Parathyroid adenoma (tissue), 2 donors: ENCODE results near the gene EPS8L1.

ENCODE experiments used
- H2AFZ ChIP-seq: fragments of 300-600 bp; sonication (generic); one replicate; pipeline ENCODE4 v1.7.0; 2017; ENCODE audit warnings: antibody characterized with exemption, mild to moderate bottlenecking
- H3K27ac ChIP-seq: fragments of 300-600 bp; sonication (generic); one replicate; pipeline ENCODE4 v1.7.0; 2017
- H3K27me3 ChIP-seq: fragments of 300-600 bp; sonication (generic); one replicate; pipeline ENCODE4 v1.7.0; 2017; ENCODE audit warnings: low read length; ENCODE audit not compliant: control insufficient read depth, insufficient read depth
- H3K36me3 ChIP-seq: fragments of 300-600 bp; sonication (generic); one replicate; pipeline ENCODE4 v1.7.0; 2017; ENCODE audit warnings: low read length; ENCODE audit not compliant: control insufficient read depth, insufficient read depth
- H3K4me1 ChIP-seq: fragments of 300-600 bp; sonication (generic); one replicate; pipeline ENCODE4 v1.7.0; 2017; ENCODE audit warnings: control low read depth
- H3K4me2 ChIP-seq: fragments of 300-600 bp; sonication (generic); one replicate; pipeline ENCODE4 v1.7.0; 2017; ENCODE audit warnings: low read length
- H3K4me3 ChIP-seq: fragments of 300-600 bp; sonication (generic); one replicate; pipeline ENCODE4 v1.7.0; 2017; ENCODE audit warnings: low read depth, low read length
- H3K79me2 ChIP-seq: fragments of 300-600 bp; sonication (generic); one replicate; pipeline ENCODE4 v1.7.0; 2017; ENCODE audit warnings: control low read depth
- H3K9ac ChIP-seq: fragments of 300-600 bp; sonication (generic); one replicate; pipeline ENCODE4 v1.7.0; 2017; ENCODE audit warnings: mild to moderate bottlenecking
- H3K9me3 ChIP-seq: fragments of 300-600 bp; sonication (generic); one replicate; pipeline ENCODE4 v1.7.0; 2017; ENCODE audit warnings: low read length; ENCODE audit not compliant: control insufficient read depth
- TF ChIP-seq, protein P1 (sequence below): fragments of 300-600 bp; sonication (generic); IDR thresholded peaks from one replicate; pipeline ENCODE4 v1.7.0; 2017; ENCODE audit warnings: antibody characterized with exemption, mild to moderate bottlenecking
- donor health status: primary hyperparathyroidism.

Gene EPS8L1

DNA sequence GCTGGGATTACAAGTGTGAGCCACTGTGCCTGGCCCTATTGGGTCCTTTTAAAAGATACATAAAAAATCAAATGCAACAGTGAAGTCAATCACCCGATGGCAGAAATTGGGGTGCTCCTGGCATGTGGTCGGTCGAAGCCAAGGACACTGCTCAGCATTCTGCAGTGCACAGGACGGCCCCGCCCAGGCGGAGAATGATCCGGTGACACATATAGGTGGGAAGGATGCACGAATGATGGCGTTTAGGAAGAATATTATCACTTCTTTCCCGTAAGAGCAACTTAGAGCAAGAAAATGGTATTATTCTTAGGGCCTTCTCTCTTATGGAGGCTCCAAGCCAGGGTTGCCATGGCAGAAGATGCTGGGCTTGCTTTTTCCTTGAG lies 34.4 kb upstream of the EPS8L1 start:
- H2AFZ ChIP-seq = no peak overlapping the region
- no peak overlapping the region for H3K4me3 ChIP-seq
- H3K4me2 ChIP-seq = no peak overlapping the region
- H3K4me1 ChIP-seq = no peaks in the 10 kb centered on the region
- H3K79me2 ChIP-seq = no peaks in the 10 kb centered on the region
- no peaks in the 10 kb centered on the region for H3K36me3 ChIP-seq
- H3K27me3 ChIP-seq = no peaks in the 10 kb centered on the region
- H3K27ac ChIP-seq = no peak overlapping the region
- no peak overlapping the region for H3K9ac ChIP-seq
- H3K9me3 ChIP-seq = no peaks in the 10 kb centered on the region
- TF ChIP-seq, protein P1, sequence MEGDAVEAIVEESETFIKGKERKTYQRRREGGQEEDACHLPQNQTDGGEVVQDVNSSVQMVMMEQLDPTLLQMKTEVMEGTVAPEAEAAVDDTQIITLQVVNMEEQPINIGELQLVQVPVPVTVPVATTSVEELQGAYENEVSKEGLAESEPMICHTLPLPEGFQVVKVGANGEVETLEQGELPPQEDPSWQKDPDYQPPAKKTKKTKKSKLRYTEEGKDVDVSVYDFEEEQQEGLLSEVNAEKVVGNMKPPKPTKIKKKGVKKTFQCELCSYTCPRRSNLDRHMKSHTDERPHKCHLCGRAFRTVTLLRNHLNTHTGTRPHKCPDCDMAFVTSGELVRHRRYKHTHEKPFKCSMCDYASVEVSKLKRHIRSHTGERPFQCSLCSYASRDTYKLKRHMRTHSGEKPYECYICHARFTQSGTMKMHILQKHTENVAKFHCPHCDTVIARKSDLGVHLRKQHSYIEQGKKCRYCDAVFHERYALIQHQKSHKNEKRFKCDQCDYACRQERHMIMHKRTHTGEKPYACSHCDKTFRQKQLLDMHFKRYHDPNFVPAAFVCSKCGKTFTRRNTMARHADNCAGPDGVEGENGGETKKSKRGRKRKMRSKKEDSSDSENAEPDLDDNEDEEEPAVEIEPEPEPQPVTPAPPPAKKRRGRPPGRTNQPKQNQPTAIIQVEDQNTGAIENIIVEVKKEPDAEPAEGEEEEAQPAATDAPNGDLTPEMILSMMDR = no peak

DNA sequence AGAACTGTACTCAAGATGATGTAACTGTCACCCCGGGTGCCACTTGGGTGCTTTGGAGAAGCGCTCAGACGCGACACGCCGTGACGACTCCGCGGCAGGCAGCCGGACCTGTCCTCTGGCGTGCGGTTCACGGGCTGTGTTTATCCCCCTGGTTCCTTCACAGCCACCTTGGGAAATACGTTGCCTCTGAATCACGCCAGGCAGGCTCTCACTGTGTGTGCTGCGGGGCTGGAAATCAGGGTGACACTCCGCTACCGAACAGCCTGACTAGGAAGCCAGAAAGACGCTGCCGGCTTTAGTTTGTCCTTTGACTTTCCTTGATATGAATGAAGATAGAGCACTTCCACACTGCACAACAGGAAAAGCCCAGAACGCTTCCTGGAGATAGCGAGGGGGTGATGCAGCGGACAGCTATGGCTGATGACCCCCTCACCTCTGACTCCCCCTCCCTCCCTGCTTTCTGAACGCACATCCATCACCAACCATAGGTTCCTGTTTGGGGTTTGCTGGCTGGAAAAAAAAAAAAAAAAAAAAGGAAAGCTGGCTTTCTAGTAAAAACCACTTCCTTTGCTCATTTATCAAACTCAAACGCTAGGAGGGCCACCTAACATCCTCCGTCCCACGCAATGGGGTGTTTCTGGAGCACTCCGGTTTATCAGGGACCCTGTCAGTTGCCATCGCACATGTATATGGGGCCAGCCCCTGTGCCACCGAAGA lies 33.9 kb upstream of the EPS8L1 start:
- Histone ChIP-seq H3K27me3 (no peaks in the 10 kb centered on the region), H3K4me2 (no peak overlapping the region), H3K9me3 (no peaks in the 10 kb centered on the region), H3K9ac (no peak overlapping the region), H3K4me3 (no peak overlapping the region), H3K27ac (no peak overlapping the region), H2AFZ (no peak overlapping the region), H3K4me1 (no peaks in the 10 kb centered on the region), H3K79me2 (no peaks in the 10 kb centered on the region), H3K36me3 (no peaks in the 10 kb centered on the region)
- TF ChIP-seq, protein P1 = no peak

DNA sequence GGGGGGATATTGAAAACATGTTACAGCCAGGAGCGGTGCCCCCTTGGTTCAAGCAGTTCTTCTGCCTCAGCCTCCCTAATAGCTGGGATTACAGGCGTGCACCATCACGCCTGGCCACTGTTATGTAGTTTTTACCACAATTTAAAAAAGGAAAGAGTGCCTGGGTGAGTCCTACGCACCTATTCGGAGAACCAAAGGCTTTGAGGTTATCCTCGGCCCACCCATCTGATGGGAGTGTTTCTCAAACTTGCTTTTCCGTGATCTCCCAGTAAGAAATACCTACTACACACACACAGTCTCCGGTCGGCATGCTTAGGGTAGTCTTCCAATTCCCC lies 33.4 kb upstream of the EPS8L1 start:
- TF ChIP-seq, protein P1 = no peak
- Histone ChIP-seq H3K9me3 (no peaks in the 10 kb centered on the region), H3K36me3 (no peaks in the 10 kb centered on the region)

DNA sequence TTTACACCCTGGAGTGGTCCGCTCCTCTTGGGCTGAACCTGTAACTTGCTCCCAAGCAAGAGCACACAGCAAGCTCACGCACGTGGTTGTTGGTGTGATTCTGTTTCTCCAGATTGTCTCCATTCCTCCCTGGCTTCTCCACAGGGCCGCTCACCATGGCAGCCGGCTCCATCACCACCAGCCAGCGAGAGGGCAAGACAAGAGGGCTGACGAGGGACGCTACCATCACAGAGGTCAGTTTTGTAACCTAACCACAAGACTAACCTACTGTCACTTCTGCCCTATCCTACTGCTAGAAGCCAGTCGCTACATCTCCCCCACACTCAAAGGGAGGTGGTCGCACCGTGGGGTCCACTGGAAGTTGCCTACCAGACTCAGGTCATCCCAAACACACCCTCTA lies 33.0 kb upstream of the EPS8L1 start:
- no peaks in the 10 kb centered on the region for H3K79me2 ChIP-seq
- no peak overlapping the region for H3K27ac ChIP-seq
- no peak overlapping the region for H3K9ac ChIP-seq
- H3K36me3 ChIP-seq = no peaks in the 10 kb centered on the region
- H3K4me1 ChIP-seq = no peaks in the 10 kb centered on the region
- H3K9me3 ChIP-seq = no peaks in the 10 kb centered on the region
- H3K4me2 ChIP-seq = no peak overlapping the region
- no peak overlapping the region for H3K4me3 ChIP-seq
- H3K27me3 ChIP-seq = no peaks in the 10 kb centered on the region
- H2AFZ ChIP-seq = no peak overlapping the region
- TF ChIP-seq, protein P1 = no peak

More for the DNA sequence above, 33.4 kb upstream of the EPS8L1 start:
- Histone ChIP-seq H3K27ac (no peak overlapping the region), H3K4me2 (no peak overlapping the region), H3K79me2 (no peaks in the 10 kb centered on the region), H2AFZ (no peak overlapping the region), H3K4me1 (no peaks in the 10 kb centered on the region), H3K9ac (no peak overlapping the region), H3K27me3 (no peaks in the 10 kb centered on the region), H3K4me3 (no peak overlapping the region)

DNA sequence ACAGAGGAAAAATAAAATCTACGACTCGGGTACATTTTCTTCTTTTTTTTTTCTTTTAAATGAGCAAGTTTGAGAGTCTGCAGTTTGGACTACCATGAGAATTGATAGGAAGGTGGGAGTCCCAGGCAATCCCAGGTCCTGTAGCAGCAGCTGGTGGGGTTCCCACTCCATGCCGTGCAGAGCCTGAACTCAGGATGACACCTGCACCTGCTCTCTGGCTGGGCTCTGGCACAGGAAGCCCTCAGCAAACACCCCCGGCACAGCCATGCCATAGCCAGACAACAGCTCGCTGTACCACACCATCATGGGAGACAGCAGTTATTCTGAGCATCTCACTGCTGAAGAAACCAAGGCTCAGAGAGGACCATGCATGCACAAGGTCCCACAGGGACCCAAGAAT lies 31.4 kb upstream of the EPS8L1 start:
- Histone ChIP-seq H3K9ac (no peak overlapping the region), H2AFZ (no peak overlapping the region), H3K27me3 (no peaks in the 10 kb centered on the region), H3K27ac (no peak overlapping the region), H3K4me3 (no peak overlapping the region), H3K36me3 (no peaks in the 10 kb centered on the region), H3K4me2 (no peak overlapping the region), H3K79me2 (no peaks in the 10 kb centered on the region), H3K9me3 (no peaks in the 10 kb centered on the region), H3K4me1 (no peaks in the 10 kb centered on the region)
- TF ChIP-seq, protein P1 = no peak
